ENCODE measurements around the gene KLC4.
"Not testable (repeated sequence)": the region's sequence is repeated elsewhere in the genome, so short reads cannot be mapped to it uniquely, and the experiment has no call there.

The KLC4 gene

DNA sequence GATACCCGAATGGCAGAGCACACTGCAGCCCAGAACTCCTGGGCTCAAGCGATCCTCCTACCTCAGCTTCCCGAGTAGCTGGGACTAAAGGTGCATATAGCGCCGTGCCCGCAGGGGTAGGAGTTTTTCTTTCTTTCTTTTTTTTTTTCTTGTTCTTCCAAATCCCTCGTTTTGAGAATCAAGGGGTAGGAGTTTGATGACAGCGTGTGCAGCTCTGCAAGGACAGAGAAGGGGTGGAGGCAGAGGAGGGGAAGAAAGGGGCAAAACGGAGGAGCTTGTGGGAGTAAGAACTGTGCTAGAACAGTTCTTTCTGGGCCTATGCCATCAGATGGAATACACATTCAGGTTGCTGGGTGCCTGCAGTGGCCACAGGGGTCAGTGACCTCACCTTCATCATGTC lies 22.7 kb upstream of the KLC4 start:
- DNase-seq (ENCODE audit: low read depth): no peak
- TF ChIP-seq, protein P1, sequence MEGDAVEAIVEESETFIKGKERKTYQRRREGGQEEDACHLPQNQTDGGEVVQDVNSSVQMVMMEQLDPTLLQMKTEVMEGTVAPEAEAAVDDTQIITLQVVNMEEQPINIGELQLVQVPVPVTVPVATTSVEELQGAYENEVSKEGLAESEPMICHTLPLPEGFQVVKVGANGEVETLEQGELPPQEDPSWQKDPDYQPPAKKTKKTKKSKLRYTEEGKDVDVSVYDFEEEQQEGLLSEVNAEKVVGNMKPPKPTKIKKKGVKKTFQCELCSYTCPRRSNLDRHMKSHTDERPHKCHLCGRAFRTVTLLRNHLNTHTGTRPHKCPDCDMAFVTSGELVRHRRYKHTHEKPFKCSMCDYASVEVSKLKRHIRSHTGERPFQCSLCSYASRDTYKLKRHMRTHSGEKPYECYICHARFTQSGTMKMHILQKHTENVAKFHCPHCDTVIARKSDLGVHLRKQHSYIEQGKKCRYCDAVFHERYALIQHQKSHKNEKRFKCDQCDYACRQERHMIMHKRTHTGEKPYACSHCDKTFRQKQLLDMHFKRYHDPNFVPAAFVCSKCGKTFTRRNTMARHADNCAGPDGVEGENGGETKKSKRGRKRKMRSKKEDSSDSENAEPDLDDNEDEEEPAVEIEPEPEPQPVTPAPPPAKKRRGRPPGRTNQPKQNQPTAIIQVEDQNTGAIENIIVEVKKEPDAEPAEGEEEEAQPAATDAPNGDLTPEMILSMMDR (IDR thresholded peaks at IDR 0.05; ENCODE audit: control insufficient read depth, extremely low read depth, insufficient read depth): no peak
- H3K4me3 ChIP-seq (ENCODE audit: low read depth, low read length): no peak overlapping the region

DNA sequence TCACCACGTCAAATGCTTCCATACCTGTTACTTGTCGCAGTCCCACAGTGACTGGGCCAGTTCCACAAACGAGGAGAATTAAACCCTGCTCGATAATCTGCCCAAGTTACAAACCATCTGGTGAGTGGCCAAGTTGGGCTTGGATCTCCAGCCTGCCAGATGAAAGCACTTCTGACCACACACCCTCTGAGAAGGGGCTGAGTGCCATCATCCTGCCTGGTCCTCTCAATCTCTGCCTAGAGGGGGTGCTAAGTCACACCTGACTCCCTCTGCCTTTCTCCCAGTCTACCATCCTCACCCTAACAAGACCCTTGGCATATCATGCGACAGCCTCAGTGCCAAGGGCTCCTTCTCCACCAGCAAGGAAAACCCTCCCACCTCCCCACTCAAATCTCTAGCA lies 22.2 kb upstream of the KLC4 start:
- TF ChIP-seq, protein P1 (IDR thresholded peaks at IDR 0.05; ENCODE audit: control insufficient read depth, extremely low read depth, insufficient read depth): no peak
- no peak overlapping the region for H3K4me3 ChIP-seq (ENCODE audit: low read depth, low read length)

DNA sequence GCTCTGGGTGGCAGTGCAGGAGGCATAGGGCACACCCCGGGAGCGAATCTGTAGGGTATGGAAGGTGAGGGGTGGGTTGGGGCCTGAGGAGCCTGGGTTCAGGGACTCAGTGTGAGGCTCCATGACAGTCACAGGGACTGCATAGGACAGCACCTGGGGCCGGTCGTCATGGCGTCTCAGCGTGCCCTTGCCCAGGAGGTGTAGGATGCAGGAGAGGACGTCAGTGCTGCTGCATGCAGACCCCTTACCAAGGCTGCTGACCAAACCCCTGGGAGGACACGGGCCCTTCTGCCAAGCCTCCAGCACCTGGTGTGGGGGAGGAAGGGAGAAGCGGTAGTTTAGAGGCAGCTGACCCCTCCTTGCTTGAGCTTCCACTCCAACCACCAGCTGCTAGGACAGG lies 21.7 kb upstream of the KLC4 start:
- DNase-seq (ENCODE audit: low read depth): no peak
- TF ChIP-seq, protein P1 (IDR thresholded peaks at IDR 0.05; ENCODE audit: control insufficient read depth, extremely low read depth, insufficient read depth): no peak
- no peak overlapping the region for H3K4me3 ChIP-seq (ENCODE audit: low read depth, low read length)

More for the DNA sequence above, 22.2 kb upstream of the KLC4 start:
- no peak for DNase-seq (ENCODE audit: low read depth)

DNA sequence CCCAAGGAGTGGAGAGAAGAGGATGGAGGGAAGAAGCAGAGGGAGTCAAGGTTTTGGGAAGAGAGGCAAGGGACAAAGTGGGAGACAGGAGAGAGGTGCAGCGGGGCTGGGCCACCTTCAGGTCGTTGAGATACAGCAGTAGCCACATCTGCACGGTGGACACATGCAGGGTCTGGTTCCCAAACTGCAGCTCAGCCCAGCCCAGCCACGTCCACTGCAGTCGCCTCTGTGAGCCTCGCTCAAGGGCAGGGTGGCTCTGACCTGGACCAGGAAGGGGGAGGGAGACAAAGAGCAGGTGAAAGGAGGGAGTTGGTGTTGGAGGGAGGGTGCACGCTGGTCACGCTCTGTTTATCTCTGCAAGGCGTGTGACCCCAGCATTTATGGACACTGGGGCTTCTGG lies 20.7 kb upstream of the KLC4 start:
- TF ChIP-seq, protein P1 (IDR thresholded peaks at IDR 0.05; ENCODE audit: control insufficient read depth, extremely low read depth, insufficient read depth): no peak

DNA sequence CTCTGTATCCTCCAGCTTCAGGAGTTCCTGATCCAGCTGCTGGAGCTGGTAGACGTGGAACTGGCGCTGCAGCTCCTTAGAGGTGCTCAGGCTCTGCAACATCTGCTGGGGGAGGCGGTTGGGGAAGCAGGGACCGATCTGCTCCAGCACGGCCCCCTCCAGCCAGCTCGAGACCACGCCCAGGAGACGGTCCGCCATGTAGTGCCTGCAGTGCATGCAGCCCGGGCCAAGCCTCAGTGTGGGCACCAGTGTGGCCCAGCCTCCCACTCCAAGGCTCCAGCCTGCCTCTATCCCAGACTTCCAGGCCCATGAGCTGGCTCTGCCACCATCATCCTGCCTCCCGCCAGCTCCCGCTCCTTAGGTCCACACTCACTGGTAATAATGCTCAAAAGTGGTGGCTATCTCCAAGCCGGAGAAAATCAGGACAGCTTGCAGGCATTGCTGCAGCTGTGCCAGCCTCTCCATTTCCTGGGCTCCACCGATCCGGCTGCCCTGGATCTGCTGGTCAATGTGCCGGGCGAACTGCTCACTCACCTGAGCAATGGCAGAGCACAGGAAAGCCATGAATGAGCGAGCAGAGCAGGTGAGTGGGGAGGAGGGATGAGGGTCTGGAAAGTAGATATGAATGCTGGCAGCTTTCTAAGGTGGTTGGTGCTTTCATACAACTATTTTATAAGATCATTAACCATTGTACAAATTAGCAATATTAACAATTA lies 18.7 kb upstream of the KLC4 start:
- TF ChIP-seq, protein P1 (IDR thresholded peaks at IDR 0.05; ENCODE audit: control insufficient read depth, extremely low read depth, insufficient read depth): no peak
- no peak overlapping the region for H3K4me3 ChIP-seq (ENCODE audit: low read depth, low read length)
- DNase-seq (ENCODE audit: low read depth): no peak

More for the DNA sequence above, 20.7 kb upstream of the KLC4 start:
- DNase-seq (ENCODE audit: low read depth): no peak
- H3K4me3 ChIP-seq (ENCODE audit: low read depth, low read length): no peak overlapping the region

DNA sequence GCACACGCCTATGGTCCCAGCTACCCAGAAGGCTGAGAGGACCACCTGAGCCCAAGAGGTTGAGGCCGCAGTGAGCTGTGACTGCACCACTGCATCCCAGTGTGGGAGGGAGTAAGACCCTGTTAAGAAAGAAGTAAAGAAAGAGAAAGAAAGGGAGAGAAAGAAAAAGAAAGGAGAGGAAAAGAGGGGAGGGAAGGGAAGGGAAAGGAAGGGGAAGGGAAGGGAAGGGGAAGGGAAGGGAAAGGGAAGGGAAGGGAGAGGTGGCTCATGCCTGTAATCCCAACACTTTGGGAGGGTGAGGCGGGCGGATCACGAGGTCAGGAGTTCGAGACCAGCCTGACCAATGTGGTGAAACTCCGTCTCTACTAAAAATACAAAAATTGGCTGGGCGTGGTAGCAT lies 18.0 kb upstream of the KLC4 start:
- not testable (repeated sequence) for DNase-seq (ENCODE audit: low read depth); H3K4me3 ChIP-seq (ENCODE audit: low read depth, low read length)

DNA sequence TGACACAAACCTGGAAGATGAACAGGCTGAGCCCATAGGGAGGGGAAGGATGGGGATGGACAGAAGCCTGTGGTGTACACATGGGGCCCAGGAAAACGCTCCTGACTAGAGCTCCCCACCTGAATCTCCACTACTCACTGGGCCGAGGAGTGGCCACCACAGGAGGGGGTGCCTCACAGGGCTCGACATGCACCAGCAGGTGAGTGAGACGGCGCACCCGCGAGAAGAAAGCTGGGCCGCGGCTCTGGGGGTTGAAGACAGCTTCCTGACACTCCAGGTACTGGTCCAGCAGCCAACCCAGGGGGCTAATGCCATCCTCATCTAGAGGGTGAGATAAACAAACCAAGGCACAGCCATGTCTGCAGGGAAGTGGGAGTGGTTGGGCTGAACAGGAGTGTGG lies 16.1 kb upstream of the KLC4 start:
- no peak overlapping the region for H3K4me3 ChIP-seq (ENCODE audit: low read depth, low read length)
- TF ChIP-seq, protein P1 (IDR thresholded peaks at IDR 0.05; ENCODE audit: control insufficient read depth, extremely low read depth, insufficient read depth): no peak
- no peak for DNase-seq (ENCODE audit: low read depth)

Measured in LNCaP clone FGC (cell line).